GM21619 (cell line): ENCODE measurements around the gene COX4I1.
"Not testable (repeated sequence)": the region's sequence is repeated elsewhere in the genome, so short reads cannot be mapped to it uniquely, and the experiment has no call there.

Experiments
- ATAC-seq: cut with Tn5 transposase; IDR thresholded peaks from one replicate; pipeline ENCODE4 v1.9.1; 2021; ENCODE audit not compliant: unreplicated experiment

Gene COX4I1

DNA sequence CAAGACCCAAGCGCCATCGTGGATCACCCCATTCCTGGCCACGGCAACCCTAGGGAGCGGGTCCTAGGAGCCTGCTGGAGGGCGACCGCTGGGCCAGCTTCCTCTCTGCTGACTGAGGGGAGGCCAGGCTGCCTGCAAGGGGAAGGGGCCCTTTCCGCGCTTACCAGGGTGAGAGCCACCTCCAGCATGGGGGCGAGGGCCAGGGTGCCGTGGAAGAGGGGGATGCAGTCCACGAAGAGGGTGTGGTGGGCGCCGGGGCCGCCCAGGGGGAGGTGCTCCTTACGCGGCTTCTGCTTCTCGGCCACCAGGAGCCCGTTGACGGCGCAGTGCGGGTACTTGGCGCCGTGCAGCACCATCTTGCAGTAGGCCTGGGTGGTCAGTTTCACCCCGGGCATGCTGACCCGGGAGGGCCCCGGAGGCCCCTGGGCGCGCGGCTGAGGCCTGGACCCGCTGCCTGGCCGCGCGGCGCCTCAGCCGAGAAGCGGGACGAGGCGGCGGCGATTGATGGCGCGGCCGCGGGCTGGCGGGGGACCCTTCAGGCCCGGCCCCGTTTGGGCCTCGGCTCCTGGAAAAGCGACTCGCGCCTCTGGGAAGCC is 496 bp upstream of the COX4I1 start:
- peak; percentile 14 for ATAC-seq

DNA sequence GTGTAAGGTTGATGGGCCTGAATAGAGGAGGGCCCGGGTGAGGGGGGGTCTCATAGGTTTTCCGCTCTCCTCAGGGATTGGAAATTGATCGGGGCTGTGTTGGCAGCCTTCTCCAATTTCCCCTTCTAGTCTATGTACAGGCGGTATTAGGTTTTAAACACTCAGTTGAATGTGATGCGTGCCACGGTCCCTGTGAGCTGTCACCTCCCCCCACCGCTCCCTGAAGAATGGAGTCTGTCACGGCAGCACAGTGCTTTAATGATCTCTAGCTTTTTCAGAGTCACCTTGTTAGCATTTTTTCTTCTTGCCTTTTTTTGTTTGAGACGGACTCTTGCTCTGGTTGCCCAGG is 800 bp downstream of the COX4I1 start:
- no peak for ATAC-seq

DNA sequence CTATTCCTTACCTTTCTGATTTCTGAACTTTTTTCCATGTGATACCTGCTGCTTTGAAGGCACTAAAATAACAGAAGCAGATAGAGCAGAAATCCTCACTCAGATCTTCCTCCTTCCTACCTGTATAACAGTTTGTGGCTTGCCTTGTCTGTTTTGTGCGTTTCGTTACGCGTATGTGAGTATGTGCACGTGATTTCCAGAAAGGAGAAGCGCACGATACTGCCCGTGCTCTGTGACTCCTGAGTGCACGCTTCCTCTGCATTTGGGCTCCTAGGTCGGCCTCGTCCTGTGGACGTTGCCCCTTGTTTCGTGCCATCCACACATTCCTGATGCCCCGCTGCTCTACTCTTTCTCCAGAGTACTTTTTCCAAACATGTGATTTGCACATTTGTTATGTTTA is 4.1 kb downstream of the COX4I1 start:
- ATAC-seq: no peak

DNA sequence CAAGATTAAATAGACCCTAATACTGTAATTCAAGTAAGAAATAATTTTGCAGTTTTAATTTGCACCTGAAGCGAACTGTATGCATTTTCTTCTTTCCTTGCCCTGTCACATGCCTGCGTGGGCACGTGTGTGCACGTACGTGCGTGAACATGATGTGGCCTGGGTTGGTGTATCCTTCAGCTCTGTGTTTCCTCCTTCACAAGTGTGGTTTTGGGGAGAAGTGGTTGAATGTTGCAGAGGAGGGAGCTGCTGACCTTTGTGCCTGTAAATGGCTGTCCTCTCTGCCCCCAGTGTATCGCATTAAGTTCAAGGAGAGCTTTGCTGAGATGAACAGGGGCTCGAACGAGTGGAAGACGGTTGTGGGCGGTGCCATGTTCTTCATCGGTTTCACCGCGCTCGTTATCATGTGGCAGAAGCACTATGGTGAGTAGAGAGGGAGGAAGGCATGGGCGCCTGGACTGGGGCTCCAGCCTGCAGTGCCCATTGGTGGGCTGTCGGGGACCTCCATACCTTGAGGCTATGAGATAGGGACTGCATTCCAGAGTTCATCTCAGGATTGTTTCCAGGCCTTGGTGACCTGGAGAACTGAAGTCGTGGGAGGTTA is 6.0 kb downstream of the COX4I1 start:
- ATAC-seq: no peak

DNA sequence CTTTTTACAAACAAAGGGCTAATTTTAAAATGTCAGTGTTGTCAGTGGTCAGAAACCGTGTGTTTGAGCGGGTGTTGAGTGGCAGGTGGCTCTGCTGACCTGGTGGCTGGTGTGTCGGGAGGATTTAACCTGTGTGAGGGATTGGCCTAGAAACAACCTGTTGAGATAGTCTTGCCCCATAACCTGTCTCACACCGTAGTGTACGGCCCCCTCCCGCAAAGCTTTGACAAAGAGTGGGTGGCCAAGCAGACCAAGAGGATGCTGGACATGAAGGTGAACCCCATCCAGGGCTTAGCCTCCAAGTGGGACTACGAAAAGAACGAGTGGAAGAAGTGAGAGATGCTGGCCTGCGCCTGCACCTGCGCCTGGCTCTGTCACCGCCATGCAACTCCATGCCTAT is 7.0 kb downstream of the COX4I1 start:
- no peak for ATAC-seq

DNA sequence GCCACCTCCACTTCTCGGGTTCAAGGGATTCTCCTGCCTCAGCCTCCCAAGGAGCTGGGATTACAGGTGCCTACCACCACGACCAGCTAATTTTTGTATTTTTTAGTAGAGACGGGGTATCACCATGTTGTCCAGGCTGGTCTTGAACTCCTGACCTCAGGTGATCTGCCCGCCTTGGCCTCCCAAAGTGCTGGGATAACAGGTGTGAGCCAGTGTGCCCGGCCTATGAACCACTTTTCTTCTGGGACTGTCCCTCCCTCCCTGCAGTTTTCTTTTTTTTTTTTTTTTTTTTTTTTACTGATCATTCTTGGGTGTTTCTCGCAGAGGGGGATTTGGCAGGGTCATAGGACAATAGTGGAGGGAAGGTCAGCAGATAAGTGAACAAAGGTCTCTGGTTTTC is 7.8 kb downstream of the COX4I1 start:
- ATAC-seq: not testable (repeated sequence)

DNA sequence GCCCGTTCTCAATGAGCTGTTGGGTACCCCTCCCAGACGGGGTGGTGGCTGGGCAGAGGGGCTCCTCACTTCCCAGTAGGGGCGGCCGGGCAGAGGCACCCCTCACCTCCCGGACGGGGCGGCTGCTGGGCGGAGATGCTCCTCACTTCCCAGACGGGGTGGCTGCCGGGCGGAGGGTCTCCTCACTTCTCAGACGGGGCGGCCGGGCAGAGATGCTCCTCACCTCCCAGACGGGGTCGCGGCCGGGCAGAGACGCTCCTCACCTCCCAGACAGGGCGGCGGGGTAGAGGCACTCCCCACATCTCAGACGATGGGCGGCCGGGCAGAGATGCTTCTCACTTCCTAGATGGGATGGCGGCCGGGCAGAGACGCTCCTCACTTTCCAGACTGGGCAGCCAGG is 8.6 kb downstream of the COX4I1 start:
- not testable (repeated sequence) for ATAC-seq

DNA sequence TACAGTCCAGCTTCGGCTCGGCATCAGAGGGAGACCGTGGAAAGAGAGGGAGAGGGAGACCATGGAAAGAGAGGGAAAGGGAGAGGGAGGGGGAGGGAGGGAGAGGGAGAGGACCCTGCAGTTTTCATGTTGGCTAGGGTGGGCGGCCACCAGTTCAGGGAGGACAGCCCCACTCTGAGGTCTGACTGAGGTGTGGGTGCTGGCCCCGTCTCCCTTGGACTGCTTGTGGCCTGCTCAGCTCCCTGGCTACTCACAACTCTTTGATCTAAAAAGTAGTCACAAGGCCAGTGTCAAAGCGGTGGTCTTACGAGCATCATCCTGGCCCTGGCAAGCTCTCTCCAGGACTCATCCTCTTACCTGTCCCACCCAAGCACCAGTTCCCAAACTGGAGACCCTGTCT is 9.4 kb downstream of the COX4I1 start:
- no peak for ATAC-seq

DNA sequence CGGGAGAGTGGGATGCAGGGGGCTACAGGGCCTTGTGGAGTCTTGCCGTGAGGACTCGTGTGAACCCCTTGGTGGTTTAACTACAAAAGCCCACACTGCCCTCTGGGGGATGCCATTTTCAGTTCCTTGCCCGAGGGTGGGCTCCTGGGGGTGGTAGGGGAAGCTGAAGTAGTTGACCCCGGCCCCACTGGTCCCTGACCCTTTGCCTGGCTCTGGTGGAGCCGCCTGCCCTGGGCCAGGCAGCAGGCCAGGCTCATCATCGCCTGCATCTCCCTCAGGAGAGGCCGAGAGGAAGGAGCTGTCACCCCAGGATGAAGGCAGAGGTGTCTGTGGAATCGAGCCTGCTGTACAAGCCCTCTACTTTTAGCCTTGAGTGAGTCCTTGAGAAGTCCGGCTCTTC is 10.2 kb downstream of the COX4I1 start:
- ATAC-seq: no peak

DNA sequence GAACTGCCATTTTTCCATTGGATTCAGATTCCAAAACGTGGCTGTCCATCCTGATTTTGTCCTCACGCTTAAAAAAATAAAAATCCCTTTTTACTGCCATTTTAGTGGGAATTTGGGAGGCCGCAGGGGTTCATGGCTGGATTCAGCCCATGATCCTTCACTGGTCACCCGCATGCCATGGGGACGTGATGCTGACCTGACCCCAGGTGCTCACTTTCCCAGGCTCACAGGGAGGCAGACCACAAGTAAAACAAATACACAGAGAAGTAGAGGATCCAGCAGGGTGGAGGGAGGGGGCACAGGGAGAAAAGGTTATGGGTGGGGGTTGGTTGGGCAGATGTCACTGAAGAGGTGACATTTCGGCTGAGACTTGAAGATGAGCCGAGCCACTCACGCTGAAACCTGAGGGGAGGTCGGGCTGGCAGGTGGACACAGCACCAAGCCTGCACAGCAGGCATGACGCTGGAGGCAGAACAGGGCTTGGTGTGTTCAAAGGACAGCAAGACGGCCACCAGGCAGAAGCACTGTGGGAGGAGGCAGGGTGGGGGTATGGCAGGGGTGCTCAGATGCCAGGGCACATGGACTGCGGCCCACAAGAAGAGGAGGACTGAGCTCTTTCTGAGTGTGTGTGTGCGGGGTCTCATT is 10.7 kb downstream of the COX4I1 start:
- no peak for ATAC-seq

DNA sequence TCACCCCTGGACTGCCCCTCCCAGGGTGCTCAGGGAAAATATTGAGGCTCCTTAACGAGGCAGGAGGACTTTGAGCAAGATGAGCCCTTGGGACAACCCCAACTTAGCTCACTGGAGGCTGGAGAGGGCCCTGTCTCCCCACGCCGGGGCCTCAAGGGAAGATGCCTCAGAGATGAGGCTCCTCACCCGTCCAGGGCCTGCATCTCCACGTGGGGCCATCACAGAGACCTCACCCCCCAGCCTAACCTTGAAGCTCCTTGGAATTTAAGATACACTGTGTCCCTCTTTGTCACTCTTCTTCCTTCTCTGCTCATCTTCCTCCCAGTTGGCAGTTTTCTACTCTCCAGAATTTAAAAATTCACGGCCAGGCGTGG is 11.2 kb downstream of the COX4I1 start:
- no peak for ATAC-seq

DNA sequence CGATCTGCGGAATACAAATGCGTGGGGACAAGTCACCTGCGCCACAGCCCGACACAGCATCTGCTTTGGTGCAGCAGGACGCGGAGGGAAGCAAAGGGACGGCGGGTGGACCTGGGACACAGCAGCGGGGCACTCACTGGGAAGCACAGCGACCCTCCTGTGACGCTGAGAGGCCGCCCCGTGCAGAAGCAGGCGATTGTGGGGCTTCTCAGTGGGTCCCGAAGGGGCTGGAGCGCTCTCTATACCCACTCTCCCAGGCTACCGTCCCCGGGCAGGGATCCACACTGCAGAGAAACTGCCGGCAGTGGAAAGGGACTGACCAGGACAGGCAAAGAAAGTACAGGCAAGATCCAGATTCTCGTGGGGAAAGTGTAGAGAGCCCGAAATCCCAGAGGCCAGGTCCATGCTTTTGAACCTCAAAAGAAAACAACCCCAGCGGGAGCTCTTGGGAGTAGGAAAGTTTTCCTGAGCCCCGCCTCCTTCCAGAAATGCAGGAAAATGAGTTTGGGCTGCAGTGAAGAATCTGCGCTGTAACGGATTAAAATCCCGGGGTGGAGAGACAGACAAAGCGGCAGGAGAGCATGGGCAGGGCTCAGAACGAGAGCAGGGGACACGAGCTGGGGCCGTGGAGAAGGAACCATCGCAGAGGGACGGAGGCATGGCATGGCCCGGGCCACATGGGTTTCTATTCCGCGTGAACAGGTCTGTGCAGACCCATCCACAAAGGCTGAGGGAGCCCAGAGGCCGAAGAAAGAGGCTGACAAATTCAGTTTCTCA is 12.7 kb downstream of the COX4I1 start:
- ATAC-seq: no peak

DNA sequence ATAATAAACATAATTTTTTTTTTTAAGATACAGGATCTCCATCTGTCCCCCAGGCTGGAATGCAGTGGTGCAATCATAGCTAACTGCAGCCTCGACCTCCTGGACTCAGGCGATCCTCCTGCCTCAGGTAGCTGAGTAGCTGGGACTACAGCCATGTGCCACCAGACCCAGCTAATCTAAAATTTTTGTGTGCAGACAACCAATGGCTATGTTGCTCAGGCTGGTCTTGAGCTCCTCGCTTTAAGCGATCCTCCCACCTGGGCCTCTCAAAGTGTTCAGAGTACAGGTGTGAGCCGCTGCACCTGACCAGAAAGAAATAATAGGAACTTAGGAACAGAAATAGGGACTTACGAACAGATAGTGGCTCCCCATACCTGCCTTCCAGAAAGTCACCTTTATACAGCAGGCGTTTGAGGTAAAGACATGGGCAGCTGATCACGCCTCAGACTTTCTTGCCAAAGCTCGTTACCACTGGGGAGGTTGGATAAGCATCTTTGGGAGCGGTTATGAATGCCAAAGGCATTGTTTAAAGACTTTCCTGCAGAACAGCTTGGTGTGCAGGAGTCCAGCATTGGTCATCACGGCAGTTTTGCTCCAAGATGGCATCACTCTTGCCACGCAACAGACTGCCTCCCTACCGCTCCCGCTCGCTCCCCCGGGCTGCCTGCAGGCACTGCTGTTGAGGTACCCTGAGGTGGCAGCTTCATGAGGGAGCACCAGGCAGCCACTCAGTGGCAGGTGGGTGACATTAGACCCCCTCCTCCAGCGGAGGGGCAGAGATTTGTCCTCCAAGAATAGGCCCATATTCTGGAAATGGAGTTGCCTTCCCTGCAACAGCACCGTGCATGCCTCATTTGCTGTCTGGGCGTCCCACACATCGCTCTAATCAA is 13.6 kb downstream of the COX4I1 start:
- no peak for ATAC-seq

DNA sequence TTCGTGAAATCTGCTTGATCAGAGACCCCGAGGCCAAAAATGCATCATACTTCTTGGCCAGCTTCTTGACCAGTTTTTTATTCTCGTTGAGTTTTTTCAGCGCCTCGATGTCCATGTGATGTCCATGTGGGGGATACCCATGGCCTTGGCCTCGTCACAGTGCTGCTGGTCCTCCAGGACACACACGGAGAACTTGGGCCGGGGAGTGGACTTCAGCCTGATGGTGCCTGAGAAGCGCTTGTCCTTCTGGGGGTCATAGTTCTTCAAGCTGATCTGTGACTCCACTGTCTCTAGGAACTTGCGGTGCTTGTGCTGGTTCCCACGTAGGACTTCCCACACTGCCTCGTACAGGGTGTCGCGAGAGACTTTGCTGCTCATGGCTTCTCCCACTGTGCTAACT is 16.7 kb downstream of the COX4I1 start:
- ATAC-seq: no peak

DNA sequence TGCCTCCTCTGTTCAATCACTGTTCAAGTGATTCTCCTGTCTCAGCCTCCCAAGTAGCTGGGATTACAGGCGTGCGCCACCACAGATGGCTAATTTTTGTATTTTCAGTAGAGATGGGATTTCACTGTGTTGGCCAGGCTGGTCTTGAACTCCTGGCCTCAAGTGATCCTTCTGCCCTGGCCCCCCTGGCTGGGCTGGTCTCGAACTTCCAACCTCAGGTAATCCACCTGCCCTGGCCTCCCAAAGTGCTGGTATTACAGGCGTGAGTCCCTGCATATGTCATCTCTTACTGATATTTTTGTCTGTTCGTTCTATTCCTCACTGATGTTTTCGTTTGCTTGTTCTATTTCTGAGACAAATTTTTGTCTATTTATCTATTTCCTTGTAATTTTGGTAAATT is 17.7 kb downstream of the COX4I1 start:
- not testable (repeated sequence) for ATAC-seq

DNA sequence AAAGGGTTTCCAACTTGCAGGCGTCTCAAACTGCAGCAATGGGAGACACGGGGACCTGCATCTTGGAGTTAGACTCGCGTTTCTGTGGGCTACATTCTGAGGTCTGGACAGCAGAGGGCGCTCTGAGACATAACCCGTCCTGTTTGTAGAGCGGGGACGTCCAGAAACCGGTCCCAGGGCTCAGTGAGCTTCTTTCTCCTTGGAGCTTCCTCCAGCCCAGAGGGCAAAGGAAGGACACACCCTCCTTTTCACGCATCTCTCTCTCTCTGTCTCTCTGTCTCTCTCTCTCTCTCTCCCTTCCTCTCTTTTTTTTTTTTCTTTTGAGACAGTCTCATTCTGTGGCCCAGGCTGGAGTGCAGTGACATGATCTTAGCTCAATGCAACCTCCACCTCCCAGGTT is 19.8 kb downstream of the COX4I1 start:
- ATAC-seq: peak; percentile 58

DNA sequence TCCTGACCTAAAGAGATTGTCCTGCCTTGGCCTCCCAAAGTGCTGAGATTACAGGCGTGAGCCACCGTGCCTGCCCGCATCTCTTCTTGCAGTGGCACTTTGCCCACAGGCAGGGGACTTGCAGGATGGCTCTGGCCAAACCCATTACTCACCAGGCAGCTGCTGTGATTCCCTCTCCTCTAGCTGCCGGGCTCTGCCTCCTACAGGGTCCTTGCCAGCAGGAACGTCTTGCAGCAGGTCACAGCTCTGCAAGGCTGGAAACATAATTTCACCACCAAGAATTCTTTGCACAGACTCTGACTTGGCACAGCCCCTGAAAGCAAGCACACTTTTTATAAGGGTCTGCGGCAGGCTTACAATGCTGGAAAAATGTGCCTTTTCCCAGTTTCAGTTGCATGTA is 20.3 kb downstream of the COX4I1 start:
- ATAC-seq: no peak

DNA sequence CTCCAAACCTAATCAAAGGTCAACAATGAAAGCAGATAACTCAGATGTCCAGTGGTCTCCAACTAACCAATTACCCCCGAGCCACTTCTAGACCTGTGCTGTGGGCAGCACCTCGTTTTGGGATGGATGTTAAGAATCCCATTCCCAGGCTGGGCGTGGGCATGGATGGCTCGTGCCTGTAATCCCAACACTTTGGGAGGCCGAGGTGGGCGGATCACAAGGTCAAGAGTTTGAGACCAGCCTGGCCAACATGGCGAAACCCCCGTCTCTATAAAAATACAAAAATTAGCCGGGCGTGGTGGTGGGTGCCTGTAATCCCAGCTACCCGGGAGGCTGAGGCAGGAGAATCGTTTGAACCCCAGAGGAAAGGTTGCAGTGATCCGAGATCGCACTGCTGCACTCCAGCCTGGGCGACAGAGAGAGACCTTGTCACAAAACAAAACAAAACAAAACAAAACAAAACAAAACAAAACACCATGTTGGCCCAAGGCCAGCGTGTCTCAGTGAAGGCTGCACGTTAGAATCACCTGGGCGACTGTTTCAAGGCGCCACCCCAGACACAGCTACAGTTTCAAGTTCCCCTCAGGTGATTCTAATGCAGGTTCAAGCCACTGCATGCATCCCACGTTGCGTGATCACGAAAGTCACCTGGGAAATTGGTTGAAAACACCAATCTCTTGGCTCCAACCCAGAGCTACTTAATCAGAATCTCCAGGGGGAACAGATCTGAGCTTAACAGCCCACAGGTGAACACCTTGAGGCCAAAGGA is 21.3 kb downstream of the COX4I1 start:
- no peak for ATAC-seq

DNA sequence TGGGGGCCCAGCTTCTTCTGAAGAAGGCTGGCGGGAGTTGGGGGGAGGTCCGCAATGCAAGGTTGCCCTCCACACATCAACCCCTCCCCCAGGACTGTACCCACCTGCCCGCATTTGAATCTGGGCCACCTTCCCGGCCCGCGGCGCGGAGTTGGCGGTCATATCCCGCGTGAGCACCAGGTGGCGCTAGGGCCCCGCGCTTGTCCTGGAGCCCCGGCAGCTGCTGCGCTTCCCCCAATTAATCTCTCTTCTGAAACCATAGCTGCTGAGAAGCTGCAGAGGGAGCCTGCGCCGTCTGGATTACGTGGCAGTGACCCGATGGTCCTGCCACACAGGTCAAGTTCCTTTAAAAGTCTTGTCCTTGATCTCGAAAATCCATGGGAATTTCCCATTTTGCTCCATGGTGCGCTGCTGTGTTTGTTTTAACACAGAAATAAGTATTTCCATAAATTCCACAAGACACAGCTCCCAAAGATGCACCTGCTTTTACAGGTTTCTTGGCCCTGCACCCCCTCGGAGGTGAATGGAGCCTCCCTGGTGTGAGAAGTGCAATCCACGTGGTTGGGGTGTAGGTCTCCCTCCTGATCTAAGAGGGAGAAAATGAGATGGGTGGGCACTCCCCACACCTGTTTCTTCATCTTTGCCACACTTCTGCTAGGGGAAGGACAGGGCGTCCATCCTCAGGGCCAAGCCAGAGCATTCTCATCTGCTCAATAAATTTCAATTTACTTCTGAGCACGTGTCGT is 22.1 kb downstream of the COX4I1 start:
- ATAC-seq: peak; percentile 70

DNA sequence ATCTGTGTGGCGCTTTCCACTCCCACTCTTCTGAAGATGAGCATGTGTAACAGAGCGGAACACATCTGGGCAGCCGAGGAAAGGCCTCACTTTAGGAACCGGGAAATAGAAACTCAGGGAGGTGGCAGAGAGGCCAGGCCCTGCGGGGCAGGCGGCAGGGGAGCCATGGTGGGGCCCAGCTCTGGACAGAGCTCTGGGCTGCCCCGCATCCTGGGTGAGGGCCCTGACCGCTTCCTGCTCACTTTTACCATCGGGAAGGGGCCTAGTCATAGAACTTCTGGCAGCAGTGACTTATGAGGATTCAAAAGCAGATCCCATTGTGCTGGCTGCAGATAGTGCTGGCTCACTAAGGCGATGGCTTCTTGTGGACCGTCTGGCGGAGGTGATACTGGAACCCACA is 22.6 kb downstream of the COX4I1 start:
- no peak for ATAC-seq
